ENCODE measurements around the gene CLTB. TPM values are rescaled to one million over a fixed set of nuclear protein-coding genes. Genes with fewer than 3 reads are reported as not detected.

Gene CLTB
- total and polyA plus RNA-seq, 2 of the 8 experiments (the other 6 are each of a cell fraction or from before 2014, with no cell fraction given) = 25.9 to 34.9 TPM

DNA sequence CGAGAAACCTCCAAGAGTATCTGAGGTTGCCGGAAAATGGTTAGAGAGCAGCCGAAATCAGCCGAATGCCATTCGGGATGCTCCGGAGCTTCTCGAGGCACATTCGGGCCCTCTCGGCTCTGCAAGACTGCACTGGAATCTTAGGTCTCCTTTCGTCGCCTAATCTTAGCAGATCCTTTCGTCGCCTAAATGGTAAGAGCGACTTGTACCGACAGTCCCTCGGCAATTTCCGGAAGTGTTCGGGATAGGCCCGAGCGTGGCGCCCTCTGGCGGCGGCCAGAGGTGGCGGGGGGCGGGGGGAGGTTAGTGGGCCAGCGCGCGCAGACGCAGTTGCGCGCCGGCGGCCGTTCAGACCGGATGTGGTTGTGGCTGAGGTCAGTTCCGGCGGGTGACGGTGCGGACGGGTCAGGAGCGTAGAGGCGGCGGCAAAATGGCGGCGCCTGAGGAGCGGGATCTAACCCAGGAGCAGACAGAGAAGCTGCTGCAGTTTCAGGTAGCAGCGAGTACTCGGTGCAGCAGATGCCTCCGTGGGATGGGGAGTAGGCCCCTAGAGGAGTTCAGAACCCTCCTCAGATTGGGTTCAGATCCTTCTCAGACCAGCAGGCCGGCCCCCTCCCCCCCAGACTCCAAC is 31.8 kb upstream of the CLTB start, which contains the start of gene FAF2:
Gene FAF2 (plus strand): TSS at position 408 of the 631 bp plus-strand sequence. CDS start 23 bp downstream, at position 431.
- Histone ChIP-seq H2AFZ (ENCODE audit: low read length) (peak within 1 kb of the TSS; percentile 94; the same call in 1 of the 2 replicates), H3K79me2 (ENCODE audit: control insufficient read depth in 1 of 2, insufficient read depth in 2 of 2, low read length in 2 of 2) (peaks cover 5 to 39% of the 10 kb centered on the region in 2 experiments)
- 0% methylated on average over 42 of the region's 50 CpGs; no CpG with 5 or more reads in 1 of the 2 experiments for WGBS, 2 experiments (ENCODE audit: extremely low coverage in 1 of 2, insufficient coverage in 1 of 2, insufficient read length in 1 of 2, insufficient replicate concordance in 2 of 2, low coverage in 1 of 2, low lambda C conversion rate in 2 of 2, missing lambda C conversion rate in 1 of 2)
- TF ChIP-seq TCF12 (IDR thresholded peaks at IDR 0.05; ENCODE audit: low read depth, low read length) (no peak), RNF2 (IDR thresholded peaks at IDR 0.05; ENCODE audit: borderline replicate concordance, low read depth, low read length, missing control alignments, poor library complexity, severe bottlenecking) (no peak), MAFK (IDR thresholded peaks at IDR 0.05; ENCODE audit: low read depth, low read length) (no peak), RFX5 (IDR thresholded peaks at IDR 0.05; ENCODE audit: borderline replicate concordance, low read depth, low read length) (no peak), SIN3A (conservative IDR thresholded peaks at IDR 0.05 in 1 of 2, IDR thresholded peaks at IDR 0.05 in 1 of 2; ENCODE audit: low read depth in 1 of 2, low read length in 2 of 2) (no peak; a peak in 1 of 4 replicates), POU5F1 (IDR thresholded peaks at IDR 0.05; ENCODE audit: low read depth, low read length) (no peak), ASH2L (IDR thresholded peaks at IDR 0.05; ENCODE audit: low read length) (no peak), SAP30 (IDR thresholded peaks at IDR 0.05; ENCODE audit: insufficient read depth, insufficient replicate concordance, low read length) (no peak), POLR2A (IDR thresholded peaks at IDR 0.05; ENCODE audit: control extremely low read depth in 1 of 2, low read depth in 2 of 2, low read length in 2 of 2) (peak; percentile 92 to 93)
- TF ChIP-seq, protein P1, sequence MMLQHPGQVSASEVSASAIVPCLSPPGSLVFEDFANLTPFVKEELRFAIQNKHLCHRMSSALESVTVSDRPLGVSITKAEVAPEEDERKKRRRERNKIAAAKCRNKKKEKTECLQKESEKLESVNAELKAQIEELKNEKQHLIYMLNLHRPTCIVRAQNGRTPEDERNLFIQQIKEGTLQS (IDR thresholded peaks at IDR 0.05; ENCODE audit: insufficient read depth, low read depth, low read length) = no peak

More for the DNA sequence above, 31.8 kb upstream of the CLTB start, which contains the start of gene FAF2:
- Histone ChIP-seq H3K18ac (ENCODE audit: extremely low read depth, low read length) (peak within 1 kb of the TSS; percentile 98), H4K91ac (replicated peaks; ENCODE audit: insufficient read length, low read length) (peak within 1 kb of the TSS; percentile 96), H3K4ac (replicated peaks; ENCODE audit: insufficient read length, low read depth, low read length) (peak within 1 kb of the TSS; percentile 93), H3K23ac (ENCODE audit: insufficient read length) (no peak within 1 kb of the TSS), H3K9me3 (ENCODE audit: insufficient read depth in 2 of 2, low read depth in 1 of 2, low read length in 1 of 2) (no peaks in the 10 kb centered on the region), H2BK15ac (ENCODE audit: low read length) (peak within 1 kb of the TSS; percentile 65; the same call in 1 of the 2 replicates), H2BK12ac (ENCODE audit: low read depth, low read length) (peak within 1 kb of the TSS; percentile 96), H2BK20ac (ENCODE audit: low read length) (no peak within 1 kb of the TSS), H3K23me2 (ENCODE audit: low read depth, low read length) (peaks cover 12% of the 10 kb centered on the region), H3K36me3 (ENCODE audit: control insufficient read depth in 2 of 4, insufficient read depth in 4 of 4, low read length in 3 of 4) (peaks cover 0 to 5% (median under 1%) of the 10 kb centered on the region in 4 experiments; a peak in 2 of 8 replicates), H4K20me1 (replicated peaks in 1 of 2; ENCODE audit: control insufficient read depth in 1 of 2, insufficient read depth in 2 of 2, low read length in 2 of 2) (peaks cover 0 to 3% of the 10 kb centered on the region in 2 experiments), H2AK5ac (ENCODE audit: low read depth, low read length) (0 out of 2 replicates have a peak within 1 kb of the TSS, but pooled peaks have one; percentile 76), H3K79me1 (ENCODE audit: low read depth, low read length) (0 out of 2 replicates have a peak, but pooled peaks cover 5% of the 10 kb centered on the region), H3K27me3 (replicated peaks in 1 of 4; ENCODE audit: control insufficient read depth in 3 of 4, extremely low read depth in 1 of 4, insufficient read depth in 3 of 4, low read length in 3 of 4) (no peaks in the 10 kb centered on the region), H3K56ac (replicated peaks; ENCODE audit: insufficient read length, low read depth, low read length) (peak within 1 kb of the TSS; percentile 81), H4K8ac (ENCODE audit: extremely low read depth, insufficient read depth, low read length) (peak within 1 kb of the TSS; percentile 98), H3K9ac (replicated peaks in 1 of 4; ENCODE audit: extremely low read depth in 1 of 4, low read depth in 3 of 4, low read length in 3 of 4) (peak within 1 kb of the TSS; percentile 90 to 99 (median 98)), H2BK5ac (ENCODE audit: low read depth, low read length) (peak within 1 kb of the TSS; percentile 95), H3K4me1 (replicated peaks in 1 of 4; ENCODE audit: control insufficient read depth in 3 of 4, insufficient read depth in 4 of 4, low read length in 3 of 4) (peaks cover 0 to 4% (median 0%) of the 10 kb centered on the region in 4 experiments; a peak in 1 of 7 replicates), H4K5ac (ENCODE audit: insufficient read length, low read depth, low read length) (peak within 1 kb of the TSS; percentile 98), H3K4me3 (ENCODE audit: extremely low read depth in 1 of 4, insufficient read depth in 2 of 4, low read depth in 3 of 4, low read length in 4 of 4) (peak within 1 kb of the TSS; percentile 93 to 100 (median 98)), H3K27ac (ENCODE audit: low read depth, low read length) (peak within 1 kb of the TSS; percentile 97), H2BK120ac (replicated peaks; ENCODE audit: low read depth, low read length) (peak within 1 kb of the TSS; percentile 76), H3K4me2 (ENCODE audit: insufficient read depth in 1 of 2, low read depth in 2 of 2, low read length in 2 of 2) (peak within 1 kb of the TSS; percentile 76 to 99), H3K14ac (ENCODE audit: insufficient read length) (no peak within 1 kb of the TSS)
- POLR2A ChIA-PET (ENCODE audit: partially characterized antibody) = interaction anchor here (0.6 to 3.4 kb wide), 21 partner anchors 8 to 1292 kb away, joined by 3 to 24 read pairs (median 4); partner anchors contain the start of genes CLTB, NOP16, RNF44 and SFXN1
- peak; percentile 97 to 100 for DNase-seq (ENCODE audit: low read depth in 1 of 2, low spot score in 2 of 2)
- FAIRE-seq = peak; percentile 32
- CTCF ChIA-PET (ENCODE audit: partially characterized antibody) = interaction anchor here (0.6 to 1.9 kb wide), 20 partner anchors 9 to 111 kb away, joined by 3 to 15 read pairs (median 3); partner anchors contain the start of gene CLTB

Measured in H1 (cell line).